Measurements from ENCODE around the gene DTX3L.

The DTX3L gene

DNA sequence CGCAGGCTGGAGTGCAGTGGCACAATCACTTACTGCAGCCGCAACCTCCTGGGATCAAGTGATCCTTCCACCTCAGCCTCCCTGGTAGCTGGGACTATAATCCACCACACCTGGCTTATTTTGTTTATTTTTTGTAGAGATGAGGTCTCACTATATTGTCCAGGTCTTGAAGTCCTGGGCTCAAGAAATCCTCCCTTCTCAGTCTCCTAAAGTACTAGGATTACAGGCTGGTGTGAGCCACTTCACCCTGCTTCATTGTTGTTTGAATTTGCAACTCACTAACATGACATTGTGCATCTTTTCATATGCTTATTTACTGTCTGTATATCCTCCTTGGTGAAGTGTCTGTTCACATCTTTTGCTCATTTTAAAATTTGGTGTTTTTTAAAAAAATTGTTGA, 23.4 kb downstream of the DTX3L start:
- TF ChIP-seq, protein P1, sequence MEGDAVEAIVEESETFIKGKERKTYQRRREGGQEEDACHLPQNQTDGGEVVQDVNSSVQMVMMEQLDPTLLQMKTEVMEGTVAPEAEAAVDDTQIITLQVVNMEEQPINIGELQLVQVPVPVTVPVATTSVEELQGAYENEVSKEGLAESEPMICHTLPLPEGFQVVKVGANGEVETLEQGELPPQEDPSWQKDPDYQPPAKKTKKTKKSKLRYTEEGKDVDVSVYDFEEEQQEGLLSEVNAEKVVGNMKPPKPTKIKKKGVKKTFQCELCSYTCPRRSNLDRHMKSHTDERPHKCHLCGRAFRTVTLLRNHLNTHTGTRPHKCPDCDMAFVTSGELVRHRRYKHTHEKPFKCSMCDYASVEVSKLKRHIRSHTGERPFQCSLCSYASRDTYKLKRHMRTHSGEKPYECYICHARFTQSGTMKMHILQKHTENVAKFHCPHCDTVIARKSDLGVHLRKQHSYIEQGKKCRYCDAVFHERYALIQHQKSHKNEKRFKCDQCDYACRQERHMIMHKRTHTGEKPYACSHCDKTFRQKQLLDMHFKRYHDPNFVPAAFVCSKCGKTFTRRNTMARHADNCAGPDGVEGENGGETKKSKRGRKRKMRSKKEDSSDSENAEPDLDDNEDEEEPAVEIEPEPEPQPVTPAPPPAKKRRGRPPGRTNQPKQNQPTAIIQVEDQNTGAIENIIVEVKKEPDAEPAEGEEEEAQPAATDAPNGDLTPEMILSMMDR (conservative IDR thresholded peaks at IDR 0.05): no peak
- H3K27ac ChIP-seq: no peak overlapping the region

DNA sequence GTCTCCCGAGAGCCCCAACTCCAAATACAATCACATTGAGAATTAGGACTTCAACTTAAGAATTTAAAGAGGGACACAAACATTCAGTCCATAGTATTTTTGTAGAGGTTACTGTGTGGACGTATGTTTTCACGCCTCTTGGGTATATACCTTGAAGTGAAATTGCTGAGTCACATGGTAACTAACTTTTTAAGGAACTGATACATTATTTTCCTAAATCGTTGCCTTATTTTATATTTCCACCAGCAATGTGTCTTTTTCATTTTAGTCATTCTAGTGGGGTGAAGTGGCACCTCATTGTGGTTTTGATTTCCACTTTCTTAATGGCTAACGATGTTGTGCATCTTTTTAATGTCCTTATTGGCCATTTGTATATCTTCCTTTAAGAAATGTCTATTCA, 25.2 kb downstream of the DTX3L start:
- H3K27ac ChIP-seq: no peak overlapping the region
- TF ChIP-seq, protein P1 (conservative IDR thresholded peaks at IDR 0.05): no peak

DNA sequence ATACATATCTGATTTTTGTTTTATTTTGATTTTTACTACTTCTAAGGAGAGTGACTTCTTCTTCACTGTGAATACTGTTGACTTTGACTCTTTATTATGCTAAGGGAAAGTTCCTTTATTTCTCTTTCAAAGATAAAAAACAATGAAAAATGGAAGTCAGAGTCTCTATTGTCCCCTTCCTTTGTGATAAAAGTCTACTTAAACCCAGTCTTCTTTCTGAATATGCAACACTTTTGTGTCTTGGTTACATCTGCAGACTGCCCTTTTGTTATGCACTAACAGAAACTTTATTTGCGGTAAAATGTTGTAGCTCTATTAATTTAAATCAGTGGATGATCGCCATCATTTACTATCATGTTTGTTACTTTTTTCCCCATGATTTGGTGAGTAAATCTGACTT, 26.5 kb downstream of the DTX3L start:
- TF ChIP-seq, protein P1 (conservative IDR thresholded peaks at IDR 0.05): no peak
- no peak overlapping the region for H3K27ac ChIP-seq

DNA sequence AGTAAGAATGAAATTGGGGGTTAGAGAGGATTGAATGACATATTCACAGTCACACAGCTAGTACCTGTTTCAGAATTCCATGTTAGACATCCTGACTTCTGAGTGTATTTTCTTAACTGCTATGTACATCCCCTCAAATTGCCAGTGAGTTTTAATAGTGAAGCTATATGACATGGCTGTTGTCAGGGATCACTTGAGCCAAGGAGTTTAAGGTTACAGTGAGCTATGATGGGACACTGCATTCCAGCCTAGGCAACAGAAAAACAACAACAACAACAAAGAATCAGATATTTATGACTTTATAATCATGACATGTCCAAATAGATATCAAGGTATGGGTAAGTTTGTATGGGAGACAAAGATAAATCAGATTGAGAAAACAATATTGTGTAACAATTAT, 29.9 kb downstream of the DTX3L start:
- H3K27ac ChIP-seq: no peak overlapping the region
- TF ChIP-seq, protein P1 (conservative IDR thresholded peaks at IDR 0.05): no peak

DNA sequence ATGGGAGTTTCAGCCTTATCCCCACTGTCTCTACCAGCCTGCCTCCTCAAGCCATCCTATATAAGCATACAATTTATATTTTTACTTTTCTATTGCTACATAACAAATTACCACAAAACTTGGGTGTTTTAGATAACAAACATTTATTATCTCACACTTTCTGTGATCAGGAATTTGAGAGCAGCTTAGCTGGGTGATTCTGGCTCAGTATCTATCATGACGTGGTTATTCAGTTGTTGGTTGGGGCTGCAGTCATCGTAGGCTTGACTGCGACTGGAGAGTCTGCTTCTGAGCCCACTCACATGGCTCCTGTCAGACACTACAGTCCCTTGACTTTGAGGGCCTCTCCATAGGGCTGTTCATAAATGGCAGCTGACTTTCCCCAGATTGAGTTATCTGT, 34.0 kb downstream of the DTX3L start:
- TF ChIP-seq, protein P1 (conservative IDR thresholded peaks at IDR 0.05): no peak

DNA sequence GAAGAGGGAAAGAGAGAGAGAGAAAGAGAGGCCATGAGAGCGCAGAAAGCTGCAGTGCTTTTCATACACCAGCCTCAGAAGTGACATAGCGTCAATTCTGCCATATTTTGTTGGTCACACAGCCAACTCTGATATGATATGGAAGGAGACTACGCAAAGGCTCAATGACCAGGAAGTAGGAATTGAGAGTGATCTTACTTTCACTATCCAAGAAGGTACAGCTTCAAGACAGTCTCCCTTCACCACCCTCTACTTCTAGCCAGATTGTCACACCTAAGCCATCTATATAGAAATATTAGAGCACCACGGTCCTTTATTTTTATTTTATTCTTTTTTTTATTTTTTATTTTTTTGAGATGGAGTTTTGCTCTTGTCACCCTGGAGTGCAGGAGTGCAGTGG, 34.4 kb downstream of the DTX3L start:
- TF ChIP-seq, protein P1 (conservative IDR thresholded peaks at IDR 0.05): no peak
- H3K27ac ChIP-seq: no peak overlapping the region

More for the DNA sequence above, 34.0 kb downstream of the DTX3L start:
- H3K27ac ChIP-seq: no peak overlapping the region

DNA sequence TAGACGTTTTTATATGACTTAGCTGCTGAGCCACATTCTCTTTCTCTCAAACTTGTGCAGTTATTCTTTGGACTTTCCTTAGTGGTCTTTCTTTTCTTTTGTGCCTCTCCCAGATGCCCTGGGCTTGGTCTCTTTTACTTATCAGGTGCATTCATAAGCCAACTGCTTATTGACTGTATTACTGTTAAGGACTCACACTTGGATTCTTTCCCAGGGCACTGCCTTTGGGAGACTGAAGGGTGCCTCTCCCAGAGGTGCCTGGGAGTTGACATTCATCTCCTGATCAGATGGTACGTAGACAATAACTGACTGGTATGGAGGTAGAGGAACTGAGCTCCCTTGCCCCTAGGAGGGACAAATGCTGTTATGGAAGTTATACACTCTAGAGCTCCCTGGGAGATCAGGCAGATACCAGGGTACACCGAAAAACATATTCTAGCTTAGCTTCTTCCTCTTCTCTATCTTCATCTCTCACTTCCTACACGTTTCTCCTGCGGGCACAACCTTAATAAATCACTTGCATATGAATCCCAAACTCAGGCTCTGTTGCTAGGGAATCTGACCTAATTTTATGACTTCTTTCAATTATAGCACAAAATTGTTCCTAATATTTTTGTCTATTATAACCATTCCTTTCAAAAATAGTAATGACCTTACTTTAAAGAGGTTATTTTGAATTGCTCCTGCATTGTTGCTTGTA, 38.0 kb downstream of the DTX3L start:
- TF ChIP-seq, protein P1 (conservative IDR thresholded peaks at IDR 0.05): no peak
- no peak overlapping the region for H3K27ac ChIP-seq

Measured in VCaP (cell line).